Stimulated activated CD4-positive, alpha-beta T cell treated with anti-CD3 and anti-CD28 coated beads, Interleukin-12 subunit alpha, Interleukin-12 subunit beta, amount 100 ng/mL, for 24 hours (primary cell): ENCODE measurements around the gene ARHGAP24.
"Not testable (repeated sequence)": the region's sequence is repeated elsewhere in the genome, so short reads cannot be mapped to it uniquely, and the experiment has no call there.

Source experiments
- DNase-seq, 2 experiments: peaks; one replicate each; pipeline ENCODE4 v3.0.0-alpha.2; 2020; ENCODE audit warnings: low read depth in 2 of 2

ARHGAP24 gene

DNA sequence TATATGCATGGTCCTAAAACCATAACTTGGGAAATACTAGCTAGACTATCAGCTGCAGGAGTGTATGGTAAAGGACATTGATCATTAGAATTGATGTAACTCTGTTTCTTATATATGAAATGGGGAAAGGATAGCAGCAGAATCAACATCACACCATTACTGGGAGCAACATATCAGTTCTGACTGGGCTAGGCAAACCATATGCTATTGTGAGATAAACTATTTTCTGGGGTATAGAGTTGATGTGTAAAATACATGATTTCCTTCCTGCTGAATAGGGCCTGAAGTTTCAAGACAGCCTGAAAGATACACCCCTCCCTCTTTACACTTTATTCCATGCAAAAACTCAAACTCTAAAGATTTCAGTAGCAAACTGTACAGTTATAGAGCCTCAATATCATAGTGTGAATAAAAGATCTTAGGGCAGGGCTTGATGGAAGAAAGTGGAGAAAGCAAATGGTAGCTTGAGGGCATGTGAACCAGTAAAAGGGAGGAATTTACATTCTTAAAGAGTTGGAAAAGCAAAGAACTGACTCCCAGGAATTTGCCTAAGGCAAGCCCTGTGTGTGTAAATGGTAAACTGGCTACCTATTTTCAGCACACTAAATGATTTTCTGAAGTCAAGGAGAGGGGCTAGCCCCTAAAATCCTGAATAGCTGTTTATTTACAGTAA, 480.8 kb downstream of the ARHGAP24 start:
- DNase-seq, result no peak

GRCh38 chr4:85956293-85956945, 481.5 kb downstream of the ARHGAP24 start:
- DNase-seq, result no peak

GRCh38 chr4:85961887-85962286, 486.9 kb downstream of the ARHGAP24 start:
- DNase-seq, result no peak

GRCh38 chr4:85963231-85963630, 488.3 kb downstream of the ARHGAP24 start:
- no peak for DNase-seq

DNA sequence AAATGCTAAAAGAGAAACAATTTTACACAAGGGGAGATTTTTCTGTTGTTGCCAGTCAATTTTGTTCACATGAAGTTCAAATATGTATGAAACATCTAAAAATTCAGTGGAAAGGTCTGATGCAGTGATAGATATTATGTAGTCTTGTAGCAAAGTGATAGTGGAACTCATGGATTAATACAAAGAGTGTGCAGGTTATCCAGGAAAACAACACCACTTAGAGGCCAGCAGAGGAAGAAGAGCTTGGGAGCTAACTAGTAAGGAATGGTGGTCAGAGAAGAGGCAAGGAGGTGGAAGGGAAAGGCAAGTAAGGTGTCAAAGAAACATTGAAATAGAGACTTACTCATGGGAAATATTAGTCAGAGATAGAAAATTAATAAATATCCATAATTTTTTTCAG, 489.3 kb downstream of the ARHGAP24 start:
- no peak for DNase-seq

- DNase-seq, result not testable (repeated sequence)
Observed at GRCh38 chr4:85965017-85965416, 490.1 kb downstream of the ARHGAP24 start.

GRCh38 chr4:85965529-85965928, 490.6 kb downstream of the ARHGAP24 start:
- DNase-seq, result no peak

- no peak for DNase-seq
Observed at GRCh38 chr4:85966373-85966772, 491.4 kb downstream of the ARHGAP24 start.

- DNase-seq, result no peak
Observed at GRCh38 chr4:85967872-85968271, 492.9 kb downstream of the ARHGAP24 start.

DNA sequence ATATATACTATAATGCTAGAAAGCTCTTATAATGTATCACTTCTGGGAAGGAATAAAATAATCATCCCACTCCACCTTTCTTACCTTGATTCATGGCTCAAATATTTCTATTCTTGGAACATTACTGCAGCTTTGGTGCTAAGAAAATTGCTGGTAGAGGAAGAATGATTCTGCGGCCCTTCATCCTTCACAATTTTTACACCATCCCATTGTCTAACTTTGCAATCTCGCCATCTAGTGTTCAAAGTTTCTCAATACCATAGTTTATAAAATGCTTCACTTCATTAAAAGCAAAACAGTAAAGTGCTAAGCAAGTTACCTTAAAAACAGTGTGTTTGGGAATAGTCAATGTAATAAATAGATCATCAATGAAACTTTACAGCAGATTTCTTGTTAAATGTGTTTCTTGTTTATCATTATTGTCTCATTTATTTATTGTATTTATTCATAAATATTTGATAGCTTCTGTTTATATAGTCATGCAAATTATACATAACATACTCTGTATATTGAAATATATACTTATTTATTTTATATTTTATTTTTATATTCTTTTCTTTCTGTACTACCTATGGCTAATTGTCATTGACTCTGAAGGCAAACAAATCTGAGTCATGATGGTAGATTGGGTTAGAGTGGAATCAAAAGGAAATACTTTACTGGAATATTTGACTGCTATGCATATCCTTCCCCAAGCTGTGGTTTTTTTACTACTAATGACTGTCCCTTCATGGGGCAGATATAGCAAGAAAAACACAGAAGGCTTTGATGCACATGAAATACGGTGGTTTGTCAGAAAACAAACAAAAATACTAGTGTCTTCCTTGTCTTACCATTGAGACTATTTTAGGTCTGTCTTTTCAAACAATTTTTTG, 494.2 kb downstream of the ARHGAP24 start:
- no peak for DNase-seq

DNA sequence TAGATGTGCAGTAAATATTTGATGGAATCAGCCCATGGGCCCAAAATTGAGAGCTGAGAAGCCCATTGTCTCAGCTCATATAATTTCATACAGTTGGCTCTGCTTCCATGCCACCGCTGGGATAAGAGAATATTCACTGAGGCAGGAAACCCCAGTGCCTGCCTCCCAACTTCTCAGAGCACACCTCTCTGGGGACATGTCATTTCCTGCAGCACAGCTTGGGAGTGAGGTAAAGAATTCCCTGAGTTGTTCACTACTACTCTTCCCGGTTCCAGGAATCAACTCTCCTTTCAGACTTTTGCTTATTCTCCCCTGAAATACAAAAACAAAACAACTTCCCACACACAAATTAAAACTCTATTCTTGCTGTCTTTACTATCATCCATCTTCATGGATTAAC, 495.6 kb downstream of the ARHGAP24 start:
- no peak for DNase-seq

DNA sequence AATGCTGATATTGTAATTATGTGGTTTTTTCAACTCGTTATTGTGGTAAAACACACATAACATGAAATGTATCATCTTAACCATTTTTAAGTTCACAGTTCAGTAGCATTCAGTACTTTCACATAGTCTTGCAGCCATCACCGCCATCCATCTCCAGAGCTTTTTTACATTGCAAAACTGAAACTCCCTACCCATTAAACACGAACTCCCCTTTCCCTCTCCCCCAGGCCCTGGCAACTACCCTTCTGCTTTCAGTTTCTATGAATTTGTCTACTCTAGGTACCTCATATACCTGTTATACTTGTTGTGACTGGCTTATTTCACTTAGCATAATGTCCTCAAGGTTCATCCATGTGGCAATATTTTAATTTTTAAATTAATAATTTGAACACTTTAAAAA, 504.3 kb downstream of the ARHGAP24 start:
- DNase-seq, result no peak

GRCh38 chr4:85986266-85986665, 511.3 kb downstream of the ARHGAP24 start:
- DNase-seq, result no peak

DNA sequence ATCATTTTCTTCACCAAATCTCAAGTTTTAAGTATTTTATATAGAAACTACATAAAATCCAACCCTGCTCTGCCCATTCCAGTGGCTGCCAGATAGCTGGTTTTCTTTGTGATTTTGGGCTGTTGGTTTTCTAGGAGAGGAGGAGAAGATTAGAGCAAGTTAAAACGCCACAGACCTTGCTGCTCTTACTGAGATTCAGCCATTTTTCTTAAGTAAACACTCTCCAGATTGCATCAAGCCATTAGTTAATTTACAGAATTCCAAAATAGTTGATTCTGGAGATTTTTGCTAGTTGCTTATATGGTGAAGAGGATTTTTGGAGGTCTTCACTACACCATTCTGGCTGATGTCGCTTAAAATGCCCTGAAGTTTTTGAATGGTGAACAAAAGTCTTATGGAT, 518.7 kb downstream of the ARHGAP24 start:
- DNase-seq, result no peak

- DNase-seq, result no peak
Observed at GRCh38 chr4:85994576-85994975, 519.6 kb downstream of the ARHGAP24 start.

DNA sequence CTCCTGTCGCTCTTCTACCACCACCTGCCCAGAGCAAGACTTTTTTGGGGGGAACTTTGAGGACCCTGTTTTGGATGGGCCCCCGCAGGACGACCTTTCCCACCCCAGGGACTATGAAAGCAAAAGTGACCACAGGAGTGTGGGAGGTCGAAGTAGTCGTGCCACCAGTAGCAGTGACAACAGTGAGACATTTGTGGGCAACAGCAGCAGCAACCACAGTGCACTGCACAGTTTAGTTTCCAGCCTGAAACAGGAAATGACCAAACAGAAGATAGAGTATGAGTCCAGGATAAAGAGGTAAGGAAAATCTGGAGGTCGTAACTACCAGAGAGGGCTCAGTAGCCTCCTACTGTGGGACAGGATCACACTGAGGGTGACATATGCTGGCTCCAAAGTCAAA, 520.4 kb downstream of the ARHGAP24 start:
- no peak for DNase-seq

DNA sequence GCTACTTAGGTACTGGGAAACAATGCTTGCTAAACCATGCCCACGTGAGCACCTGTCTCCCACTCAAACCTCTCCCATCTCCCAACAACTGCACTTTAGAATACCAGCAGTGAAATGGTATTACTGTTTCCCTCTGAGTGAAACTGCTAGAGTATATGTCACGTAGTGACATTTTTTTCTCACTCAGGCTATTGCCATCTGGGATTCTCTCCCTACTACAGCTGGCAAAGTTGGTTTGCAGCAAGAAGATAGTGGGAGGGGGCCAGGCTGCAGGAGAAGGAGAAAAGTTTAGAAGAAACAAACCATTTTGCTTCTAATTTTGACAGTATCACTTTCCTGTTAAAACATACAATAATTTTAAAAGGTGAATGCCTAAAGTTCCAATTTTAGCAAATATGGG, 526.6 kb downstream of the ARHGAP24 start:
- DNase-seq, result no peak

GRCh38 chr4:86004030-86004429, 529.1 kb downstream of the ARHGAP24 start:
- no peak for DNase-seq

- no peak for DNase-seq
Observed at GRCh38 chr4:86006057-86006456, 531.1 kb downstream of the ARHGAP24 start.

- no peak for DNase-seq
Observed at GRCh38 chr4:86007042-86007441, 532.1 kb downstream of the ARHGAP24 start.

DNA sequence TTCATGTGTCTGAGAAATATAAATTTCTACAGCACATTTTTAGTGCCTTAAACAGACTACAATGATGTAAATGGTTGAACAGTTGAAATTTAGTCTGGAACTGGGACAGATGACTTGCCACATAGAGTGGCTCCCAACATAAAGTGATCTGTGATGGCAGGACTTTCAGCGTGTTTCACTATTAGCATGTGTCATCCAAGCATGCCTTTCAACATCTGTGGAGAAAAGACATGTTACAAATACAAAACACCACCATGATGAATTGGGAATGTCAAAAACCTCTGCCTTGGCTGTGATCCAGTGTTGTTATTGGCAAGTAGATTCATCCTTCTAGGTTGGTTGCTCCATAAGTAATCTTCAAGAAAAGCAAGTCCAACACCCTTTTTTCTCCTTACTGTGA, 536.2 kb downstream of the ARHGAP24 start:
- DNase-seq, result no peak

- DNase-seq, result no peak
Observed at GRCh38 chr4:86013621-86014020, 538.7 kb downstream of the ARHGAP24 start.

- no peak for DNase-seq
Observed at GRCh38 chr4:86014599-86014998, 539.6 kb downstream of the ARHGAP24 start.
